HEK293 (cell line): ENCODE results near the gene SLC35A4.
A peak's percentile ranks its signal among the peaks of the same experiment; 100 is the strongest.

Experiments used
- GLIS1 ChIP-seq: fragments of 450-650 bp; formaldehyde crosslinking; IDR thresholded peaks from 2 replicates; pipeline ENCODE4 v1.5.1; 2016; ENCODE audit warnings: missing biosample characterization, missing genetic modification characterization
- SALL2 ChIP-seq: fragments of 450-650 bp; formaldehyde crosslinking; IDR thresholded peaks from 2 replicates; pipeline ENCODE4 v1.5.0; 2017; ENCODE audit warnings: missing biosample characterization, mild to moderate bottlenecking, missing genetic modification characterization, borderline replicate concordance
- SP2 ChIP-seq: fragments of 450-650 bp; formaldehyde crosslinking; IDR thresholded peaks from 2 replicates; pipeline ENCODE4 v1.5.1; 2016; ENCODE audit warnings: missing biosample characterization, missing genetic modification characterization
- SP3 ChIP-seq: fragments of 450-650 bp; formaldehyde crosslinking; IDR thresholded peaks from 2 replicates; pipeline ENCODE4 v1.5.1; 2016; ENCODE audit warnings: missing biosample characterization, missing genetic modification characterization
- SP7 ChIP-seq: fragments of 450-650 bp; formaldehyde crosslinking; IDR thresholded peaks from 2 replicates; pipeline ENCODE4 v1.5.1; 2016; ENCODE audit warnings: missing biosample characterization, missing genetic modification characterization
- ZBTB20 ChIP-seq: fragments of 450-650 bp; formaldehyde crosslinking; IDR thresholded peaks from 2 replicates; pipeline ENCODE4 v1.5.1; 2016; ENCODE audit warnings: missing biosample characterization, missing genetic modification characterization
- ZBTB21 ChIP-seq: fragments of 450-650 bp; formaldehyde crosslinking; IDR thresholded peaks from 2 replicates; pipeline ENCODE4 v1.5.1; 2017; ENCODE audit warnings: missing biosample characterization, missing genetic modification characterization
- ZNF335 ChIP-seq: fragments of 450-650 bp; formaldehyde crosslinking; conservative IDR thresholded peaks from 2 replicates; pipeline ENCODE4 v1.5.1; 2016; ENCODE audit warnings: missing biosample characterization, missing genetic modification characterization
- ZNF600 ChIP-seq: fragments of 450-650 bp; formaldehyde crosslinking; IDR thresholded peaks from 2 replicates; pipeline ENCODE4 v1.5.1; 2016; ENCODE audit warnings: missing biosample characterization, missing genetic modification characterization
- ZNF624 ChIP-seq: fragments of 450-650 bp; formaldehyde crosslinking; IDR thresholded peaks from 2 replicates; pipeline ENCODE4 v1.5.1; 2017; ENCODE audit warnings: missing biosample characterization, missing genetic modification characterization
- ZSCAN30 ChIP-seq: fragments of 450-650 bp; IDR thresholded peaks from 2 replicates; pipeline ENCODE4 v1.5.1; 2018; ENCODE audit warnings: missing biosample characterization, mild to moderate bottlenecking, missing genetic modification characterization, moderate library complexity
- TF ChIP-seq, protein P1 (sequence below): fragments of 450-650 bp; formaldehyde crosslinking; IDR thresholded peaks from 2 replicates; pipeline ENCODE4 v1.5.1; 2016; ENCODE audit warnings: missing biosample characterization, missing genetic modification characterization
- TF ChIP-seq, protein P2 (sequence below): sonication (generic); formaldehyde crosslinking; IDR thresholded peaks from 2 replicates; pipeline ENCODE4 v1.8.1; 2022; ENCODE audit warnings: mild to moderate bottlenecking, moderate library complexity, missing genetic modification reagents
- TF ChIP-seq, protein P3 (sequence below): fragments of 450-650 bp; formaldehyde crosslinking; IDR thresholded peaks from 2 replicates; pipeline ENCODE4 v1.5.1; 2017; ENCODE audit warnings: missing biosample characterization, missing genetic modification characterization
- TF ChIP-seq, protein P4 (sequence below): fragments of 450-650 bp; formaldehyde crosslinking; IDR thresholded peaks from 2 replicates; pipeline ENCODE4 v1.5.1; 2017; ENCODE audit warnings: missing biosample characterization, mild to moderate bottlenecking, missing genetic modification characterization, moderate library complexity
- TF ChIP-seq, protein P5 (sequence below): fragments of 450-650 bp; formaldehyde crosslinking; IDR thresholded peaks from 2 replicates; pipeline ENCODE4 v1.5.1; 2016; ENCODE audit warnings: missing biosample characterization, missing genetic modification characterization
- TF ChIP-seq, protein P6 (sequence below): fragments of 450-650 bp; formaldehyde crosslinking; conservative IDR thresholded peaks from 2 replicates; pipeline ENCODE4 v1.5.1; 2016; ENCODE audit warnings: low read depth, missing biosample characterization, missing genetic modification characterization
- TF ChIP-seq, protein P7 (sequence below): fragments of 450-650 bp; formaldehyde crosslinking; IDR thresholded peaks from 2 replicates; pipeline ENCODE4 v1.5.1; 2016; ENCODE audit warnings: missing biosample characterization, missing genetic modification characterization
- TF ChIP-seq, protein P8 (sequence below): fragments of 450-650 bp; formaldehyde crosslinking; IDR thresholded peaks from 2 replicates; pipeline ENCODE4 v1.5.1; 2016; ENCODE audit warnings: missing biosample characterization, missing genetic modification characterization

Gene SLC35A4

DNA sequence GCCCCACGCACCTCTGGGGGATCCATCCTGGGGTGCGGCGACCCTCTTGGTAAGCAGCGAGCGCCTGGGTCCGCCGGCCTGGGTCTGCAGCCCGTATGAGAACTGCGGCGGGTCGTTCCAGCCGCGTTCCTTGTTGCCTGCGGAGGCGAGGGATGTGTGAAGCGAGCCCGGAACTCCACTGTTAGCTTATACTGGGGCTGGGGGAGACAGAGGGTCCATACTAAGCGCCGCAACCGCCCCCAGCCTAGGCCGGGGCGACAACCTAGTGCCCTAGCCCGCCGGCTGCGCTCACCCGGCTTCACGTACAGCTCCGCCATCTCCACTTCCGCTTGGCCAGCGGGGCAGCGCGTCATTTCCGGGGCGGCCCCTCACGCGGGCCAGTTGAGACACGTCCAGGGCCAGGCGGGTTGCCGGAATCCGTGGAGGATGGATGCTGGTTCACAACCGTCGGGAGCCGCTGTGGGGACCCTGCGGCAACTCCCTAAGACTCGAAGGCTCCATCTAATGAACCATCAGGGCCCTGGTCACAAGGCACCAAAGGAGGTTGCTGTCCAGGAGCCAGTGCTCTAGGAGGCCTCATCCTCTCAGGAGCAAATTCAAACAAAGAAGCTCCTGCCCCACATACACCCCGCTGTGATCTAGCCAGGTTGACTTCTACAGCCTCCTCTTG is 7.4 kb upstream of the SLC35A4 start, which contains the start of gene SRA1 (continued):
- TF ChIP-seq, protein P1, sequence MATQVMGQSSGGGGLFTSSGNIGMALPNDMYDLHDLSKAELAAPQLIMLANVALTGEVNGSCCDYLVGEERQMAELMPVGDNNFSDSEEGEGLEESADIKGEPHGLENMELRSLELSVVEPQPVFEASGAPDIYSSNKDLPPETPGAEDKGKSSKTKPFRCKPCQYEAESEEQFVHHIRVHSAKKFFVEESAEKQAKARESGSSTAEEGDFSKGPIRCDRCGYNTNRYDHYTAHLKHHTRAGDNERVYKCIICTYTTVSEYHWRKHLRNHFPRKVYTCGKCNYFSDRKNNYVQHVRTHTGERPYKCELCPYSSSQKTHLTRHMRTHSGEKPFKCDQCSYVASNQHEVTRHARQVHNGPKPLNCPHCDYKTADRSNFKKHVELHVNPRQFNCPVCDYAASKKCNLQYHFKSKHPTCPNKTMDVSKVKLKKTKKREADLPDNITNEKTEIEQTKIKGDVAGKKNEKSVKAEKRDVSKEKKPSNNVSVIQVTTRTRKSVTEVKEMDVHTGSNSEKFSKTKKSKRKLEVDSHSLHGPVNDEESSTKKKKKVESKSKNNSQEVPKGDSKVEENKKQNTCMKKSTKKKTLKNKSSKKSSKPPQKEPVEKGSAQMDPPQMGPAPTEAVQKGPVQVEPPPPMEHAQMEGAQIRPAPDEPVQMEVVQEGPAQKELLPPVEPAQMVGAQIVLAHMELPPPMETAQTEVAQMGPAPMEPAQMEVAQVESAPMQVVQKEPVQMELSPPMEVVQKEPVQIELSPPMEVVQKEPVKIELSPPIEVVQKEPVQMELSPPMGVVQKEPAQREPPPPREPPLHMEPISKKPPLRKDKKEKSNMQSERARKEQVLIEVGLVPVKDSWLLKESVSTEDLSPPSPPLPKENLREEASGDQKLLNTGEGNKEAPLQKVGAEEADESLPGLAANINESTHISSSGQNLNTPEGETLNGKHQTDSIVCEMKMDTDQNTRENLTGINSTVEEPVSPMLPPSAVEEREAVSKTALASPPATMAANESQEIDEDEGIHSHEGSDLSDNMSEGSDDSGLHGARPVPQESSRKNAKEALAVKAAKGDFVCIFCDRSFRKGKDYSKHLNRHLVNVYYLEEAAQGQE (tag by site-specific recombination), result peak; percentile 86
- TF ChIP-seq ZNF600 (tag by site-specific recombination) (peak; percentile 72), GLIS1 (tag by site-specific recombination) (no peak; the same call in 1 of the 2 replicates), SP7 (tag by site-specific recombination) (peak; percentile 82), ZBTB21 (tag by site-specific recombination) (peak; percentile 49; the same call in 1 of the 2 replicates), ZSCAN30 (tag by site-specific recombination) (peak; percentile 65; the same call in 1 of the 2 replicates), ZNF335 (tag by site-specific recombination) (peak; percentile 58), ZNF624 (no peak), ZBTB20 (tag by site-specific recombination) (peak; percentile 61; the same call in 1 of the 2 replicates), SALL2 (no peak), SP3 (tag by site-specific recombination) (peak; percentile 79), SP2 (tag by site-specific recombination) (peak; percentile 89)
- TF ChIP-seq, protein P2, sequence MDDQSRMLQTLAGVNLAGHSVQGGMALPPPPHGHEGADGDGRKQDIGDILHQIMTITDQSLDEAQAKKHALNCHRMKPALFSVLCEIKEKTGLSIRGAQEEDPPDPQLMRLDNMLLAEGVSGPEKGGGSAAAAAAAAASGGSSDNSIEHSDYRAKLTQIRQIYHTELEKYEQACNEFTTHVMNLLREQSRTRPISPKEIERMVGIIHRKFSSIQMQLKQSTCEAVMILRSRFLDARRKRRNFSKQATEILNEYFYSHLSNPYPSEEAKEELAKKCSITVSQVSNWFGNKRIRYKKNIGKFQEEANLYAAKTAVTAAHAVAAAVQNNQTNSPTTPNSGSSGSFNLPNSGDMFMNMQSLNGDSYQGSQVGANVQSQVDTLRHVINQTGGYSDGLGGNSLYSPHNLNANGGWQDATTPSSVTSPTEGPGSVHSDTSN (CRISPR knock-in tag), result peak; percentile 31; the same call in 1 of the 2 replicates
- TF ChIP-seq, protein P3, sequence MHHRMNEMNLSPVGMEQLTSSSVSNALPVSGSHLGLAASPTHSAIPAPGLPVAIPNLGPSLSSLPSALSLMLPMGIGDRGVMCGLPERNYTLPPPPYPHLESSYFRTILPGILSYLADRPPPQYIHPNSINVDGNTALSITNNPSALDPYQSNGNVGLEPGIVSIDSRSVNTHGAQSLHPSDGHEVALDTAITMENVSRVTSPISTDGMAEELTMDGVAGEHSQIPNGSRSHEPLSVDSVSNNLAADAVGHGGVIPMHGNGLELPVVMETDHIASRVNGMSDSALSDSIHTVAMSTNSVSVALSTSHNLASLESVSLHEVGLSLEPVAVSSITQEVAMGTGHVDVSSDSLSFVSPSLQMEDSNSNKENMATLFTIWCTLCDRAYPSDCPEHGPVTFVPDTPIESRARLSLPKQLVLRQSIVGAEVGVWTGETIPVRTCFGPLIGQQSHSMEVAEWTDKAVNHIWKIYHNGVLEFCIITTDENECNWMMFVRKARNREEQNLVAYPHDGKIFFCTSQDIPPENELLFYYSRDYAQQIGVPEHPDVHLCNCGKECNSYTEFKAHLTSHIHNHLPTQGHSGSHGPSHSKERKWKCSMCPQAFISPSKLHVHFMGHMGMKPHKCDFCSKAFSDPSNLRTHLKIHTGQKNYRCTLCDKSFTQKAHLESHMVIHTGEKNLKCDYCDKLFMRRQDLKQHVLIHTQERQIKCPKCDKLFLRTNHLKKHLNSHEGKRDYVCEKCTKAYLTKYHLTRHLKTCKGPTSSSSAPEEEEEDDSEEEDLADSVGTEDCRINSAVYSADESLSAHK (tag by site-specific recombination), result no peak; the same call in 1 of the 2 replicates
- TF ChIP-seq, protein P4, sequence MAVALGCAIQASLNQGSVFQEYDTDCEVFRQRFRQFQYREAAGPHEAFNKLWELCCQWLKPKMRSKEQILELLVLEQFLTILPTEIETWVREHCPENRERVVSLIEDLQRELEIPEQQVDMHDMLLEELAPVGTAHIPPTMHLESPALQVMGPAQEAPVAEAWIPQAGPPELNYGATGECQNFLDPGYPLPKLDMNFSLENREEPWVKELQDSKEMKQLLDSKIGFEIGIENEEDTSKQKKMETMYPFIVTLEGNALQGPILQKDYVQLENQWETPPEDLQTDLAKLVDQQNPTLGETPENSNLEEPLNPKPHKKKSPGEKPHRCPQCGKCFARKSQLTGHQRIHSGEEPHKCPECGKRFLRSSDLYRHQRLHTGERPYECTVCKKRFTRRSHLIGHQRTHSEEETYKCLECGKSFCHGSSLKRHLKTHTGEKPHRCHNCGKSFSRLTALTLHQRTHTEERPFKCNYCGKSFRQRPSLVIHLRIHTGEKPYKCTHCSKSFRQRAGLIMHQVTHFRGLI, result 0 out of 2 replicates have a peak, but pooled peaks have one; percentile 10
- TF ChIP-seq, protein P5, sequence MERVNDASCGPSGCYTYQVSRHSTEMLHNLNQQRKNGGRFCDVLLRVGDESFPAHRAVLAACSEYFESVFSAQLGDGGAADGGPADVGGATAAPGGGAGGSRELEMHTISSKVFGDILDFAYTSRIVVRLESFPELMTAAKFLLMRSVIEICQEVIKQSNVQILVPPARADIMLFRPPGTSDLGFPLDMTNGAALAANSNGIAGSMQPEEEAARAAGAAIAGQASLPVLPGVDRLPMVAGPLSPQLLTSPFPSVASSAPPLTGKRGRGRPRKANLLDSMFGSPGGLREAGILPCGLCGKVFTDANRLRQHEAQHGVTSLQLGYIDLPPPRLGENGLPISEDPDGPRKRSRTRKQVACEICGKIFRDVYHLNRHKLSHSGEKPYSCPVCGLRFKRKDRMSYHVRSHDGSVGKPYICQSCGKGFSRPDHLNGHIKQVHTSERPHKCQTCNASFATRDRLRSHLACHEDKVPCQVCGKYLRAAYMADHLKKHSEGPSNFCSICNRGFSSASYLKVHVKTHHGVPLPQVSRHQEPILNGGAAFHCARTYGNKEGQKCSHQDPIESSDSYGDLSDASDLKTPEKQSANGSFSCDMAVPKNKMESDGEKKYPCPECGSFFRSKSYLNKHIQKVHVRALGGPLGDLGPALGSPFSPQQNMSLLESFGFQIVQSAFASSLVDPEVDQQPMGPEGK (tag by site-specific recombination), result peak; percentile 79
- TF ChIP-seq, protein P6, sequence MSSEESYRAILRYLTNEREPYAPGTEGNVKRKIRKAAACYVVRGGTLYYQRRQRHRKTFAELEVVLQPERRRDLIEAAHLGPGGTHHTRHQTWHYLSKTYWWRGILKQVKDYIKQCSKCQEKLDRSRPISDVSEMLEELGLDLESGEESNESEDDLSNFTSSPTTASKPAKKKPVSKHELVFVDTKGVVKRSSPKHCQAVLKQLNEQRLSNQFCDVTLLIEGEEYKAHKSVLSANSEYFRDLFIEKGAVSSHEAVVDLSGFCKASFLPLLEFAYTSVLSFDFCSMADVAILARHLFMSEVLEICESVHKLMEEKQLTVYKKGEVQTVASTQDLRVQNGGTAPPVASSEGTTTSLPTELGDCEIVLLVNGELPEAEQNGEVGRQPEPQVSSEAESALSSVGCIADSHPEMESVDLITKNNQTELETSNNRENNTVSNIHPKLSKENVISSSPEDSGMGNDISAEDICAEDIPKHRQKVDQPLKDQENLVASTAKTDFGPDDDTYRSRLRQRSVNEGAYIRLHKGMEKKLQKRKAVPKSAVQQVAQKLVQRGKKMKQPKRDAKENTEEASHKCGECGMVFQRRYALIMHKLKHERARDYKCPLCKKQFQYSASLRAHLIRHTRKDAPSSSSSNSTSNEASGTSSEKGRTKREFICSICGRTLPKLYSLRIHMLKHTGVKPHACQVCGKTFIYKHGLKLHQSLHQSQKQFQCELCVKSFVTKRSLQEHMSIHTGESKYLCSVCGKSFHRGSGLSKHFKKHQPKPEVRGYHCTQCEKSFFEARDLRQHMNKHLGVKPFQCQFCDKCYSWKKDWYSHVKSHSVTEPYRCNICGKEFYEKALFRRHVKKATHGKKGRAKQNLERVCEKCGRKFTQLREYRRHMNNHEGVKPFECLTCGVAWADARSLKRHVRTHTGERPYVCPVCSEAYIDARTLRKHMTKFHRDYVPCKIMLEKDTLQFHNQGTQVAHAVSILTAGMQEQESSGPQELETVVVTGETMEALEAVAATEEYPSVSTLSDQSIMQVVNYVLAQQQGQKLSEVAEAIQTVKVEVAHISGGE, result peak; percentile 93
- TF ChIP-seq, protein P7, sequence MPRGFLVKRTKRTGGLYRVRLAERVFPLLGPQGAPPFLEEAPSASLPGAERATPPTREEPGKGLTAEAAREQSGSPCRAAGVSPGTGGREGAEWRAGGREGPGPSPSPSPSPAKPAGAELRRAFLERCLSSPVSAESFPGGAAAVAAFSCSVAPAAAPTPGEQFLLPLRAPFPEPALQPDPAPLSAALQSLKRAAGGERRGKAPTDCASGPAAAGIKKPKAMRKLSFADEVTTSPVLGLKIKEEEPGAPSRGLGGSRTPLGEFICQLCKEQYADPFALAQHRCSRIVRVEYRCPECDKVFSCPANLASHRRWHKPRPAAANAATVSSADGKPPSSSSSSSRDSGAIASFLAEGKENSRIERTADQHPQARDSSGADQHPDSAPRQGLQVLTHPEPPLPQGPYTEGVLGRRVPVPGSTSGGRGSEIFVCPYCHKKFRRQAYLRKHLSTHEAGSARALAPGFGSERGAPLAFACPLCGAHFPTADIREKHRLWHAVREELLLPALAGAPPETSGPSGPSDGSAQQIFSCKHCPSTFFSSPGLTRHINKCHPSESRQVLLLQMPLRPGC, result peak; percentile 79
- TF ChIP-seq, protein P8, sequence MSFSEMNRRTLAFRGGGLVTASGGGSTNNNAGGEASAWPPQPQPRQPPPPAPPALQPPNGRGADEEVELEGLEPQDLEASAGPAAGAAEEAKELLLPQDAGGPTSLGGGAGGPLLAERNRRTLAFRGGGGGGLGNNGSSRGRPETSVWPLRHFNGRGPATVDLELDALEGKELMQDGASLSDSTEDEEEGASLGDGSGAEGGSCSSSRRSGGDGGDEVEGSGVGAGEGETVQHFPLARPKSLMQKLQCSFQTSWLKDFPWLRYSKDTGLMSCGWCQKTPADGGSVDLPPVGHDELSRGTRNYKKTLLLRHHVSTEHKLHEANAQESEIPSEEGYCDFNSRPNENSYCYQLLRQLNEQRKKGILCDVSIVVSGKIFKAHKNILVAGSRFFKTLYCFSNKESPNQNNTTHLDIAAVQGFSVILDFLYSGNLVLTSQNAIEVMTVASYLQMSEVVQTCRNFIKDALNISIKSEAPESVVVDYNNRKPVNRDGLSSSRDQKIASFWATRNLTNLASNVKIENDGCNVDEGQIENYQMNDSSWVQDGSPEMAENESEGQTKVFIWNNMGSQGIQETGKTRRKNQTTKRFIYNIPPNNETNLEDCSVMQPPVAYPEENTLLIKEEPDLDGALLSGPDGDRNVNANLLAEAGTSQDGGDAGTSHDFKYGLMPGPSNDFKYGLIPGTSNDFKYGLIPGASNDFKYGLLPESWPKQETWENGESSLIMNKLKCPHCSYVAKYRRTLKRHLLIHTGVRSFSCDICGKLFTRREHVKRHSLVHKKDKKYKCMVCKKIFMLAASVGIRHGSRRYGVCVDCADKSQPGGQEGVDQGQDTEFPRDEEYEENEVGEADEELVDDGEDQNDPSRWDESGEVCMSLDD (tag by site-specific recombination), result peak; percentile 44; the same call in 1 of the 2 replicates
